Measurements from ENCODE around the gene JUN.
A peak's percentile ranks its signal among the peaks of the same experiment; 100 is the strongest.

Gene JUN

DNA sequence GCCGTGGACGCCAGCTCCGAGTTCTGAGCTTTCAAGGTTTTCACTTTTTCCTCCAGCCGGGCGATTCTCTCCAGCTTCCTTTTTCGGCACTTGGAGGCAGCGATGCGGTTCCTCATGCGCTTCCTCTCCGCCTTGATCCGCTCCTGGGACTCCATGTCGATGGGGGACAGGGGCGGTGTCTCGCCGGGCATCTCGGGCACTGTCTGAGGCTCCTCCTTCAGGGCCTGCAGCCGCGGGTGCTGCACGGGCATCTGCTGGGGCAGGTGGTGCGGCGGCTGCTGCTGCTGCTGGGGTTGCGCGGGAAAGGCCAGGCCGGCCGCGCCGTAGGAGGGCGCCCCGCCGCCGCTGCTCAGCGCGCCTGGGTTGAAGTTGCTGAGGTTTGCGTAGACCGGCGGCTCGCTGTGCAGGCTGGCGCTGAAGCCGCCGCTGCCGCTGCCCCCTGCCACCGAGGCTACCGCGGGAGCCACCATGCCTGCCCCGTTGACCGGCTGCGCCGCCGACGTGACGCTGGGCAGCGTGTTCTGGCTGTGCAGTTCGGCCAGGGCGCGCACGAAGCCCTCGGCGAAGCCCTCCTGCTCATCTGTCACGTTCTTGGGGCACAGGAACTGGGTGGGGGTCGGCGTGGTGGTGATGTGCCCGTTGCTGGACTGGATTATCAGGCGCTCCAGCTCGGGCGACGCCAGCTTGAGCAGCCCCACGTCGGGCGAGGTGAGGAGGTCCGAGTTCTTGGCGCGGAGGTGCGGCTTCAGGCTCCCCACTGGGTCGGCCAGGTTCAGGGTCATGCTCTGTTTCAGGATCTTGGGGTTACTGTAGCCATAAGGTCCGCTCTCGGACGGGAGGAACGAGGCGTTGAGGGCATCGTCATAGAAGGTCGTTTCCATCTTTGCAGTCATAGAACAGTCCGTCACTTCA, 1.4 kb downstream of the JUN start:
- TF ChIP-seq, protein P1, sequence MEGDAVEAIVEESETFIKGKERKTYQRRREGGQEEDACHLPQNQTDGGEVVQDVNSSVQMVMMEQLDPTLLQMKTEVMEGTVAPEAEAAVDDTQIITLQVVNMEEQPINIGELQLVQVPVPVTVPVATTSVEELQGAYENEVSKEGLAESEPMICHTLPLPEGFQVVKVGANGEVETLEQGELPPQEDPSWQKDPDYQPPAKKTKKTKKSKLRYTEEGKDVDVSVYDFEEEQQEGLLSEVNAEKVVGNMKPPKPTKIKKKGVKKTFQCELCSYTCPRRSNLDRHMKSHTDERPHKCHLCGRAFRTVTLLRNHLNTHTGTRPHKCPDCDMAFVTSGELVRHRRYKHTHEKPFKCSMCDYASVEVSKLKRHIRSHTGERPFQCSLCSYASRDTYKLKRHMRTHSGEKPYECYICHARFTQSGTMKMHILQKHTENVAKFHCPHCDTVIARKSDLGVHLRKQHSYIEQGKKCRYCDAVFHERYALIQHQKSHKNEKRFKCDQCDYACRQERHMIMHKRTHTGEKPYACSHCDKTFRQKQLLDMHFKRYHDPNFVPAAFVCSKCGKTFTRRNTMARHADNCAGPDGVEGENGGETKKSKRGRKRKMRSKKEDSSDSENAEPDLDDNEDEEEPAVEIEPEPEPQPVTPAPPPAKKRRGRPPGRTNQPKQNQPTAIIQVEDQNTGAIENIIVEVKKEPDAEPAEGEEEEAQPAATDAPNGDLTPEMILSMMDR (conservative IDR thresholded peaks at IDR 0.05; ENCODE audit: low read depth, low read length): 0 out of 2 replicates have a peak, but pooled peaks have one; percentile 12
- peaks cover 30% of the 10 kb centered on the region for H3K79me2 ChIP-seq (ENCODE audit: insufficient read depth, low read depth)
- no peak overlapping the region for H3K4me3 ChIP-seq (IDR thresholded peaks at IDR 0.05; ENCODE audit: insufficient read depth, low read depth, low read length)
- peak overlapping the region; percentile 53 for H3K4me2 ChIP-seq
- peak overlapping the region; percentile 93 for H3K9ac ChIP-seq
- H3K36me3 ChIP-seq (ENCODE audit: insufficient read depth): no peaks in the 10 kb centered on the region
- H3K27ac ChIP-seq: peak overlapping the region; percentile 92
- no peak overlapping the region for H2AFZ ChIP-seq (ENCODE audit: low read depth)
- H3K27me3 ChIP-seq (ENCODE audit: insufficient read depth, low read depth): no peaks in the 10 kb centered on the region
- H3K4me1 ChIP-seq (ENCODE audit: low read depth, poor library complexity, severe bottlenecking): peaks cover 24% of the 10 kb centered on the region
- no peaks in the 10 kb centered on the region; the same call in 1 of the 2 replicates for H4K20me1 ChIP-seq (ENCODE audit: insufficient read depth)

DNA sequence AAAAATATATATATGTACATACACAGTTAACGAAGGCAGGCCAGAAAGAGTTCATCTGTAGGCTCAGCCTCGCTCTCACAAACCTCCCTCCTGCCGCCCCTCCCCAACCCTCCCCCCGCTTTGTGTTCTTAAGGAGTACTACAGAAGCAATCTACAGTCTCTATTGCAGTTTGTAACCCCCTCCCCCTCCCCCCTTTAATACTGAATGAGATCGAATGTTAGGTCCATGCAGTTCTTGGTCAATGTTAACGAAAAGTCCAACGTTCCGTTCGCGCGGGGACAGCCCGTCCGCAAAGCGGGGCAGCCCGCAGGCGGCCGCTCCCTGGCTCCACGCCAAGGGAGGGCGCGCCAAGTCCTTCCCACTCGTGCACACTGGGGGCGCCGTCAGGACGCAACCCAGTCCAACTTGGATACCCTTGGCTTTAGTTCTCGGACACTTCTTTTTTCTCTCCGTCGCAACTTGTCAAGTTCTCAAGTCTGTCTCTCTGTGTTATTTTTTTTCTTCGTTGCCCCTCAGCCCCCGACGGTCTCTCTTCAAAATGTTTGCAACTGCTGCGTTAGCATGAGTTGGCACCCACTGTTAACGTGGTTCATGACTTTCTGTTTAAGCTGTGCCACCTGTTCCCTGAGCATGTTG, 2.2 kb downstream of the JUN start:
- Histone ChIP-seq H3K79me2 (ENCODE audit: insufficient read depth, low read depth) (peaks cover 30% of the 10 kb centered on the region), H2AFZ (ENCODE audit: low read depth) (no peak overlapping the region), H3K9ac (peak overlapping the region; percentile 93), H4K20me1 (ENCODE audit: insufficient read depth) (no peaks in the 10 kb centered on the region; the same call in 1 of the 2 replicates), H3K27me3 (ENCODE audit: insufficient read depth, low read depth) (no peaks in the 10 kb centered on the region), H3K4me1 (ENCODE audit: low read depth, poor library complexity, severe bottlenecking) (peaks cover 24% of the 10 kb centered on the region), H3K4me2 (peak overlapping the region; percentile 53), H3K4me3 (IDR thresholded peaks at IDR 0.05; ENCODE audit: insufficient read depth, low read depth, low read length) (no peak overlapping the region), H3K36me3 (ENCODE audit: insufficient read depth) (no peaks in the 10 kb centered on the region), H3K27ac (peak overlapping the region; percentile 92)
- TF ChIP-seq, protein P1 (conservative IDR thresholded peaks at IDR 0.05; ENCODE audit: low read depth, low read length): peak; percentile 42

DNA sequence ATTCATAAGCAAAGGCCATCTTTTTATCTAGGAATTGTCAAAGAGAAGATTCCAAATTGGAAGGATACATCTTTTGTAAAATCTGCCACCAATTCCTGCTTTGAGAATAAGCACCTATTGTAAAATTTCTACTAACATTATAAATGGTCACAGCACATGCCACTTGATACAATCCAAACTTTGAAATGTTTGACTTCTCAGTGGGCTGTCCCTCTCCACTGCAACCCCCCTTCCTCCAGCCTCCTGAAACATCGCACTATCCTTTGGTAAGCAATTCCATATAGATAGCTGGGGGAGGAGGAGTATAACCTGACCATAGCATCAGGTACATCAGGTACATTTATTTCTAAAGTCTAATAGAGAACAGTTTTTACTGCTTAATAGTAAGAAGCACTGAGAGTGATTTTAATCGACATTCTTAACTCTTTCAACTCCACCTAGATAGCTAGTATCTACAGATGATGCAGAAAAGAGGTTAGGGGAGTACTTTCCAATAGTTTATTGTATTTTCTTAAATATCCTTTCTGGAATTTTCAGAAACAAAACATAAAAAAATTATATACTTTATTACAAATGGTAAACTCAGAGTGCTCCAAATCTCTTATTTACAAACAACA, 2.9 kb downstream of the JUN start:
- no peaks in the 10 kb centered on the region for H3K27me3 ChIP-seq (ENCODE audit: insufficient read depth, low read depth)
- H3K36me3 ChIP-seq (ENCODE audit: insufficient read depth): no peaks in the 10 kb centered on the region
- peaks cover 20% of the 10 kb centered on the region for H3K4me1 ChIP-seq (ENCODE audit: low read depth, poor library complexity, severe bottlenecking)
- no peak overlapping the region for H2AFZ ChIP-seq (ENCODE audit: low read depth)
- H3K79me2 ChIP-seq (ENCODE audit: insufficient read depth, low read depth): peaks cover 30% of the 10 kb centered on the region
- H3K27ac ChIP-seq: no peak overlapping the region
- TF ChIP-seq, protein P1 (conservative IDR thresholded peaks at IDR 0.05; ENCODE audit: low read depth, low read length): no peak
- peak overlapping the region; percentile 53 for H3K4me2 ChIP-seq
- H3K9ac ChIP-seq: peak overlapping the region; percentile 93; the same call in 1 of the 2 replicates
- no peak overlapping the region for H3K4me3 ChIP-seq (IDR thresholded peaks at IDR 0.05; ENCODE audit: insufficient read depth, low read depth, low read length)
- no peaks in the 10 kb centered on the region; the same call in 1 of the 2 replicates for H4K20me1 ChIP-seq (ENCODE audit: insufficient read depth)

DNA sequence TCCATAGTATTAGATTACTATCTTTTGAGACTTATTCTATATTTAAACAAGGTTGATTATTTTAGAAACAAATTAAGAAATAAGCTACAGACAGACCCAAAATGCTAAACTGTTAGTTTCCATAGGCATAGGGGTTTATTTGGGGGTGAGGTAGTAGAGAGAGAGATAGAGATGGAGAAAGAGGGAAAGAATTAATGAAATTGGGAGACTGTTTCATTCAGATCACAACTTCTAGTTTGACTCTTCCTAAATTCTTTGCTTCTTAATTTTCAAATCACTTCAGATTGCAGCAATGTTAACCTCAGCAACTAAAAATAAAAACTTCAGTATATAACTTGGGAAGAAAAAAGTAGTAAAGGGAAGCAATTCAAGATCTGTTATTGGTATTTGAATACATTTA, 3.4 kb downstream of the JUN start:
- Histone ChIP-seq H3K9ac (no peak overlapping the region; the same call in 1 of the 2 replicates), H3K27ac (no peak overlapping the region), H3K4me3 (IDR thresholded peaks at IDR 0.05; ENCODE audit: insufficient read depth, low read depth, low read length) (no peak overlapping the region)

More for the DNA sequence above, 3.4 kb downstream of the JUN start:
- Histone ChIP-seq H3K27me3 (ENCODE audit: insufficient read depth, low read depth) (no peaks in the 10 kb centered on the region), H3K36me3 (ENCODE audit: insufficient read depth) (no peaks in the 10 kb centered on the region), H3K4me2 (peak overlapping the region; percentile 53), H3K79me2 (ENCODE audit: insufficient read depth, low read depth) (peaks cover 30% of the 10 kb centered on the region), H3K4me1 (ENCODE audit: low read depth, poor library complexity, severe bottlenecking) (peaks cover 18% of the 10 kb centered on the region), H4K20me1 (ENCODE audit: insufficient read depth) (no peaks in the 10 kb centered on the region; the same call in 1 of the 2 replicates), H2AFZ (ENCODE audit: low read depth) (no peak overlapping the region)
- TF ChIP-seq, protein P1 (conservative IDR thresholded peaks at IDR 0.05; ENCODE audit: low read depth, low read length): no peak

Measured in KMS-11 (cell line).